ENCODE measurements around the gene CEACAM7.
"Not testable (repeated sequence)": the region's sequence is repeated elsewhere in the genome, so short reads cannot be mapped to it uniquely, and the experiment has no call there.

Gene CEACAM7

GRCh38 chr19:41711376-41712261 is 23.5 kb upstream of the CEACAM7 start:
- no peaks in the 10 kb centered on the region for H3K79me2 ChIP-seq (ENCODE audit: insufficient read depth, low read depth)
- no peak overlapping the region for H3K4me3 ChIP-seq (IDR thresholded peaks at IDR 0.05; ENCODE audit: insufficient read depth, low read depth, low read length)
- no peak overlapping the region for H2AFZ ChIP-seq (ENCODE audit: low read depth)
- H4K20me1 ChIP-seq (ENCODE audit: insufficient read depth) = no peaks in the 10 kb centered on the region
- H3K36me3 ChIP-seq (ENCODE audit: insufficient read depth) = no peaks in the 10 kb centered on the region
- no peak overlapping the region for H3K4me2 ChIP-seq
- TF ChIP-seq CTCF (conservative IDR thresholded peaks at IDR 0.05; ENCODE audit: low read depth, low read length) = no peak
- no peaks in the 10 kb centered on the region for H3K4me1 ChIP-seq (ENCODE audit: low read depth, poor library complexity, severe bottlenecking)
- H3K27ac ChIP-seq = no peak overlapping the region
- no peak overlapping the region for H3K9ac ChIP-seq
- peaks cover 72% of the 10 kb centered on the region for H3K27me3 ChIP-seq (ENCODE audit: insufficient read depth, low read depth)

GRCh38 chr19:41709951-41710645 is 22.0 kb upstream of the CEACAM7 start:
- Histone ChIP-seq H2AFZ (ENCODE audit: low read depth) (no peak overlapping the region), H3K4me2 (no peak overlapping the region), H4K20me1 (ENCODE audit: insufficient read depth) (no peaks in the 10 kb centered on the region), H3K27ac (no peak overlapping the region), H3K4me3 (IDR thresholded peaks at IDR 0.05; ENCODE audit: insufficient read depth, low read depth, low read length) (no peak overlapping the region), H3K4me1 (ENCODE audit: low read depth, poor library complexity, severe bottlenecking) (no peaks in the 10 kb centered on the region), H3K36me3 (ENCODE audit: insufficient read depth) (no peaks in the 10 kb centered on the region), H3K27me3 (ENCODE audit: insufficient read depth, low read depth) (peaks cover 61% of the 10 kb centered on the region), H3K79me2 (ENCODE audit: insufficient read depth, low read depth) (no peaks in the 10 kb centered on the region), H3K9ac (no peak overlapping the region)
- no peak for TF ChIP-seq CTCF (conservative IDR thresholded peaks at IDR 0.05; ENCODE audit: low read depth, low read length)

GRCh38 chr19:41709516-41709915 is 21.4 kb upstream of the CEACAM7 start:
- H3K4me3 ChIP-seq (IDR thresholded peaks at IDR 0.05; ENCODE audit: insufficient read depth, low read depth, low read length); H4K20me1 ChIP-seq (ENCODE audit: insufficient read depth); H3K4me1 ChIP-seq (ENCODE audit: low read depth, poor library complexity, severe bottlenecking); H3K79me2 ChIP-seq (ENCODE audit: insufficient read depth, low read depth); H3K36me3 ChIP-seq (ENCODE audit: insufficient read depth); H3K27ac ChIP-seq; H2AFZ ChIP-seq (ENCODE audit: low read depth); H3K9ac ChIP-seq; H3K4me2 ChIP-seq: not testable (repeated sequence)
- peaks cover 62% of the 10 kb centered on the region for H3K27me3 ChIP-seq (ENCODE audit: insufficient read depth, low read depth)

- no peaks in the 10 kb centered on the region for H3K4me1 ChIP-seq (ENCODE audit: low read depth, poor library complexity, severe bottlenecking)
- no peaks in the 10 kb centered on the region for H3K36me3 ChIP-seq (ENCODE audit: insufficient read depth)
- no peak within 1 kb of the TSS for H3K9ac ChIP-seq
- H3K27me3 ChIP-seq (ENCODE audit: insufficient read depth, low read depth) = peaks cover 63% of the 10 kb centered on the region
- H4K20me1 ChIP-seq (ENCODE audit: insufficient read depth) = no peaks in the 10 kb centered on the region
- no peak within 1 kb of the TSS for H2AFZ ChIP-seq (ENCODE audit: low read depth)
- no peak for TF ChIP-seq CTCF (conservative IDR thresholded peaks at IDR 0.05; ENCODE audit: low read depth, low read length)
- H3K79me2 ChIP-seq (ENCODE audit: insufficient read depth, low read depth) = no peaks in the 10 kb centered on the region
- H3K4me3 ChIP-seq (IDR thresholded peaks at IDR 0.05; ENCODE audit: insufficient read depth, low read depth, low read length) = no peak within 1 kb of the TSS
- H3K4me2 ChIP-seq = no peak within 1 kb of the TSS
- H3K27ac ChIP-seq = no peak within 1 kb of the TSS
These were observed 20.4 kb upstream of the CEACAM7 start, which contains the start of gene CEACAM5 for GRCh38 chr19:41708481-41708880. Gene CEACAM5 (plus strand): TSS chr19:41708626. CDS start chr19:41708732, 106 bp downstream.
